ENCODE measurements around the gene MLF2.

The MLF2 gene, protein sequence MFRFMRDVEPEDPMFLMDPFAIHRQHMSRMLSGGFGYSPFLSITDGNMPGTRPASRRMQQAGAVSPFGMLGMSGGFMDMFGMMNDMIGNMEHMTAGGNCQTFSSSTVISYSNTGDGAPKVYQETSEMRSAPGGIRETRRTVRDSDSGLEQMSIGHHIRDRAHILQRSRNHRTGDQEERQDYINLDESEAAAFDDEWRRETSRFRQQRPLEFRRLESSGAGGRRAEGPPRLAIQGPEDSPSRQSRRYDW

DNA sequence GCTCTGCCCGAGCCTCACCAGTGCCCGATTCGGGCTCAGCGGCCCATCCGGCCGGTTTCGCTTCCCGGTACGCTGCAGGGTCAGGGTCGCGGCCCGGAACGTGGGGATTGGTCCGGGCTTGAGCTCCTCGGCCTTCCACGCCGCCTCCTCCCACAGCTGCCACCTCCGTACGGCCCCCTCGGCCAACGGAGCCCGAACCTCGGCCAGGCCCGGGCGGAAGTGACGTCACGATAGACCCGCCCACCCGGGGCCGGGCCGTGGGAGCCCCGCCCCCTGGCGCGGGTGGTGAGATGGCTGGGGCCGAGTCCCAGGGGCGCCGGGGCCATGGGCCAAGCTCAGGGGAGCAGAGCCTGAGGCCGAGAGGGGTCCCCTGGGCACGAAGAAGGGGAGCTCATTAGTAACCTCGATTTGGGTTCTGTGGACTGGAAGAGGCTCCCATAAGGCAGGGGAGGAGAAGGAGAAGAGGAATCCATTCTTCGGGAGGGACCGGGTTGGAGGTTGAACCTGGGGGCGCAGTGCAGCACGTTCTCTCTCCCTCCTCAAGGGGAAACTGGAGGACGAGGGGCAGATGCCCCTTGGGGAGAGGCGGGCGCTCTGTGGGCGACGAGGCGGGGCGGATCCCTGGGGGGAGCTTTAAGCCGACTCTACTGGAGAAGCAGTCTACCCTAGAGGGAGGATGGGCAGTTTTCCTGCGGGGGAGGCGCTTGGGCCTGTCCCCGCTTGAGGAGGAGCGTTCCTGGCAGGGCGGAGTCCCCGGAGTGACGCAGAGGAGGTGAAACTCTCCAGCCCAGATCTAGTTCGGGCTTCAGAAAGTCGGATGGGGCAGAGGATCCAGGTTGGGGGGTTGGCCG is at the start of gene MLF2:
Gene MLF2, minus strand, starts transcription at position 221 of the 851 bp plus-strand sequence. CDS start 807 bp downstream, outside the sequence.
- DNase-seq (ENCODE audit: low spot score) = peak; percentile 99

DNA sequence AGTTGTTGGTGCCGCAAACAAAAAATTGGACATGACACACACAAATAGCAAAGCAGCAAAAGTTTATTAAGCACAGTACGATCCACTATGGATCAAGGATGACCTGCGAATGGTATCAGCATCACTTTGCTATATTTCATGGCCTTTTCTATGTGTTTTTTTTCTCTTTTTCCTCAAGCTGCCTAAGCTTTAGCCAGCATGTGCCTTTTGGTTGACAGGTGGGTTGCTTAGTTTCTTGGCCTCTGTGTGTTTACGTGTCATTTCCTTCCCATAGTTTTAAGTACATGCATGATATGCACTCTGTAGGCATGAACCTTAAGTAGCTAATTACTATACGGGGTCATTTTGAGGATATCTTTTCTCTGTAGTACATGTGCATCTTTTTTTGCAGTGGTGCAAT is 46.2 kb upstream of the MLF2 start:
- DNase-seq (ENCODE audit: low spot score) = no peak

DNA sequence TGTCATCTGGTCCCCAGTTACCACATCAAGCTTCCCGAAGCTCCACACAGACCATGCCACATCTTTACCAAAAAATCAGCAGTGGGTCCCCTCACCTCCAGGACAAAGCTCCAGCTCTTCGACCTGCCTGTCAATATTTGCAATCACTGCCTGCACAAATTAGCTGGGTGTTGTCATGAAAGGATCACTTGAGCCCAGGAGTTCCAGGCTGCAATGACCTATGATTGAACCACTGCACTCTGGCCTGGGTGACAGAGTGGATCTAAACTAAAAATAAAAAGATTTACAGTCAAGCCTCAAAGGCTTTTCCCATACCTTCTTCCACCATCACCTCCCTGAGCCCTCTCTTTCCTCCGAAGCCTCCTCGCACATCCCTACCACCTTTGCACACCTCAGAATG is 43.6 kb upstream of the MLF2 start:
- DNase-seq (ENCODE audit: low spot score) = no peak

GRCh38 chr12:6795088-6795487 is 42.1 kb upstream of the MLF2 start:
- DNase-seq (ENCODE audit: low spot score) = no peak

DNA sequence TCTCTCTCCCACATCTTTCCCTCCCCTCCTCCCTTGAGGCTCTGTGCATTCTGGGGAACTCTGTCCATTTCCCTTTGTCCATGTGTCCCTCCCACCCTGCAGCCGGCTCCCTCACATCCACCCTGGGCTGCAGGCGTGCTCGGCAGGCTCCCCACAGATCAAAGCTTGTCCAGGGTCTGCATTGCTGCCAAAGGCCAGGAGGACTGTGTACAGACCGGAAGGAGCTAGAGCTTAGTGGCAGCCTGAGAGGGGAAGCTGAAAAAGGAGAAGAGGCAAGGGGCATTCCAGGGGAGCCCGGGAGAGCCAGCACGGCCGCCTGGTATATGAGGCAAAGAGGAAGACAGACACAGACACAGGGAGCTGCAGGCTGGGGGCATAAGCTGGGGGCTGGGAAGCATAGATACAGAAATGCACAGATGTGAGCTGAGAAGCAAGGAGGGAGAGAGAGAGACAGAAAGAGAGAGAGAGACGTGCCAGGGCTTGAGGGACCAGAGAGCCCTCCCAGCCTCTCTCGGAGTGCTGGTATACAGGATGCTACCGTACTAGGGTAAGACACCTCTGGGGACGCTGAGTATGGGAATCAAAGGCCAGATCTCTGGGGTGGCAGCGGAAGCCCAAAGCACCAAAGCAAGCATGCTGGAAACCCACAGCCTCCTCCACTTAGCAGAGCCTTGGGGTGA is 39.7 kb upstream of the MLF2 start:
- DNase-seq (ENCODE audit: low spot score) = no peak

- no peak for DNase-seq (ENCODE audit: low spot score)
Measured at GRCh38 chr12:6791931-6792520, 39.1 kb upstream of the MLF2 start.

- DNase-seq (ENCODE audit: low spot score) = no peak
Measured at GRCh38 chr12:6790496-6791150, 37.7 kb upstream of the MLF2 start.

GRCh38 chr12:6788972-6789924 is 36.3 kb upstream of the MLF2 start, which contains the start of gene CD4:
CD4 (plus strand) TSS chr12:6789528; CDS start chr12:6800139, 10,611 bp downstream.
- DNase-seq (ENCODE audit: low spot score) = no peak

- DNase-seq (ENCODE audit: low spot score) = no peak
Measured at GRCh38 chr12:6787309-6787708, 34.4 kb upstream of the MLF2 start.

- DNase-seq (ENCODE audit: low spot score) = no peak
Measured at GRCh38 chr12:6786416-6787094, 33.6 kb upstream of the MLF2 start.

DNA sequence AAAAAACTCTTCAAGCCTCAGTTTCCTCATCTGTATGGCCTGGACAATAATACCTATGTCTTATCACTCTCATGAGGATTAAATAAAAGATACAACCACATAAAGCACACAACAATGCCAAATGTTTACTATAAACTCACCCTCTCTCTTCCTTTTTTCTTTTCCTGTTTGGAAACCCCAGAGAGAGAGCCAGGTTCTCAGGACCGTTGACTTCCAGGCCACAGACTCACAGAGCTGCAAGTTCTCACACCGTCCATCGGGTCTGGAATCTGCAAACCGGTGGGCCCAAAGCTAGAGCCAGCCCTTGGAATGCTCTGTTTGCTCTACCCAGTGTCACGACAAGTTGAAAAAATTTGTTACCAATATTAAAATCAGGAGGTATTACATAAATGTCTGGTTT is 31.8 kb upstream of the MLF2 start:
- DNase-seq (ENCODE audit: low spot score) = no peak

DNA sequence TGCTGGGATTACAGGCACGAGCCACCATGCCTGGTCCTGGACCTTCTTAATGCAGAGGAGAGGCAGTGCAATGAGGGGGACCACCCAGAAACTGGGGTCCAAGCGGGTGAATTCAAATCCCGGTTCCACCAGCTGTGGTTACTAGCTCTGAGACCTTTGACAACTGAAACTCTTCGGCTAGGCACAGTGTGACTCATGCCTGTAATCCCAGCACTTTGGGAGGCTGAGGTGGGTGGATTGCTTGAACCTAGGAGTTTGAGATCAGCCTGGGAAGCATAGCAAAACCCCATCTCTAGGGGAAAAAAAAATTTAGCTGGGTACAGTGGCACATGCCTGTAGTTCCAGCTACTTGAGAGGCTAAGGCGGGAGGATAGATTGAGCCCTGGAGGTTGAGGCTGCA is 31.4 kb upstream of the MLF2 start:
- DNase-seq (ENCODE audit: low spot score) = no peak

DNA sequence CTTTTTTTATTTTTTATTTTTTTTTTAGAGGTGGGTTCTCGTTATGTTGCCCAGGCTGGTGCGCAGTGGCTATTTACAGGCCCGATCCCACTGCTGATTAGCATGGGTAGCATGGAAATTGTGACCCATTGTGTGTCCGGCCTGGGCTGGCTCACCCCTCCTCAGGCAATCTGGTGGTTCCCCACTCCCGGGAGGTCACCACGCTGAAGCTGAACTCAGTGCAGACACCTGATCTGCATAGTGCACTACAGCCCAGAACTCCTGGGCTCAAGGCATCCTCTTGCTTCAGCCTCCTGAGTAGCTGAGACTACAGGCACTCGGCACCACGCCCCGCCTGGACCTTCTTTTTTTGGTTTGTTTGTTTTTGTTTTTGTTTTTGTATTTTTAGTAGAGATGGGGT is 30.9 kb upstream of the MLF2 start:
- no peak for DNase-seq (ENCODE audit: low spot score)

DNA sequence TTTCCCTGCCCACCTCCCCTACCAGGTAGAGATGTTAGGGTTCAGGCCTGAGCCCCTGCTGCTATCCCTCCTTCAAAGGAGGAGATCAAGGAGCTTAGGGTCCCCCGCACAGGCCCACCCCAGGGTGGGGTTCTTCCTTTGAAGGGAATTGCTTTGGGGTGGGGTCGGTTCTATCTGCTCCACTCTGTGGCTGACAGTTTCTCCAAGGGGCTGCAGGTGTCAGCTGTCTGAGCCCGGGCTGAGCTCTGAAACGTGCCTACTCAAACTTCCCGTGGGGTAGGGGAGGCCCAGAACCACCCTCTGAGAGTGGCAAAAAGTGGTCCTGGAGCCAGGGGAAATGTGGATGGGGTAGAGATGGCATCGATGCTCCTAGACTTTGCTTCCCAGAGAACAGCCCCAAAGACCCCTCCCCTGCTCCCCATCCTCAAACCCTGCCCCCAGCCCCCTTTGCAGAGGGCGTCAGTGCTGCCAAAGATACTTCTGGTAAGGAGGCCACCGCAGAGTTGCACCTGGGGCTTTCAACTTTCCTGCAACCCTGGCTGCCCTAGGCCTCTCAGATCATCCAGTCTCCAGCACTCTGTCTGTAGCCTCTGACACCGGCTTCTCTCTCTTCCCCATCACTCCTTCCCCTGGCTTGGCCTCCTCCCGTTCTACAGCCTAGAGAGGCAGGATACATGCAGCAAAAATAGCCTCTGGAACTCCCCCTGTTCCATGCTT is 30.1 kb upstream of the MLF2 start:
- no peak for DNase-seq (ENCODE audit: low spot score)

GRCh38 chr12:6782119-6782518 is 29.2 kb upstream of the MLF2 start:
- no peak for DNase-seq (ENCODE audit: low spot score)

- no peak for DNase-seq (ENCODE audit: low spot score)
Measured at GRCh38 chr12:6780573-6780972, 27.6 kb upstream of the MLF2 start.

DNA sequence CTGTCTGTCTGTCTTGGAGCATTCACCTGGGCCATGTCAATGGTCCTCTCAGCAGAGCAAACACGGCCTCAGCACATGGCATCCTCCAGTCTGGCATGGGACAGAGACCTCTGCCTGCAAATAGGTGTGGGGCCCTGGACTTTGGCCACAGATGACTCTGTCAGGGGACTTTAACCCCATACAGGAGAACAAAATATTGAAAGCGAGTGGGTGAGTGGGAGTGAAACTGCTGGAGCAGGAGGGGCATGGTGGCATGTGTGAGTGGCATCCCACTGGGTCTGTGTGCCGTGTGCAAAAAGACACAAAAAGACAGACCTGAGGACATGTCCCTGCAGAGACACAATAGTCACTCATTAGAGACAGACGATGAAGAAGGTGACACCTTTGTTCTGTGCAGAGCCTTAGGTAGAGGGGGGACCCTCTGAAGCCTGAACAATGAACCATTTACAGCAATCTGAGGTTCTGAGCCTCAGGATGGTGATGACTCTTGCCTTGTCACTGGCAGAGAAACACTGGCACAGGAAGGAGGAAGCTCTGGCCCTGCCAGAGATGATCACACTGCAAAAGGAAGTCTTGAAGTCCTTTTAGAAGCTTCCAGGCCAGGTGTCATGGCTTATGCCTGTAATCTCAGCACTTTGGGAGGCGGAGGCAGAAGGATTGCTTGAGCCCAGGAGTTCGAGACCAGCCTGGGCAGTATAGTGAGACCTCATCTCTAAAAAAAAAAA is 26.9 kb upstream of the MLF2 start:
- DNase-seq (ENCODE audit: low spot score) = no peak

Data from cerebellar cortex (tissue), 1 donor.